Body of pancreas (tissue), 4 donors: Measurements from ENCODE around the gene ITPR2. TPM values are rescaled to one million over a fixed set of nuclear protein-coding genes. Genes with fewer than 3 reads are reported as not detected.
"Not testable (repeated sequence)": the region's sequence is repeated elsewhere in the genome, so short reads cannot be mapped to it uniquely, and the experiment has no call there.

Source experiments
- ATAC-seq: fragments of 150-250 bp; one replicate; pipeline ENCODE4 v1.9.1; 2016
- DNase-seq, 4 donors: peaks; one replicate each; pipeline ENCODE4 v3.0.0-alpha.2; 2019
- H3K27ac ChIP-seq, 4 donors: fragments of 200-600 bp; sonication (generic); 1 replicate in 3 of 4; 2 replicates in 1 of 4; pipeline versions ENCODE4 v1.5.1 to v1.6.1; 2016 to 2019; ENCODE audit warnings: mild to moderate bottlenecking in 1 of 4, mixed read lengths in 1 of 4, moderate library complexity in 1 of 4
- H3K27me3 ChIP-seq, 2 donors: fragments of 200-600 bp; sonication (generic); one replicate each; pipeline ENCODE4 v1.6.0; 2016; ENCODE audit warnings: mild to moderate bottlenecking in 1 of 2
- H3K36me3 ChIP-seq, 2 donors: fragments of 200-600 bp; sonication (generic); replicated peaks in 1 of 2; 2 replicates each; pipeline ENCODE4 v1.5.1; 2016; ENCODE audit warnings: low read depth in 2 of 2; ENCODE audit not compliant: insufficient read depth in 1 of 2
- H3K4me1 ChIP-seq: fragments of 200-600 bp; sonication (generic); one replicate; pipeline ENCODE4 v1.6.0; 2016
- H3K4me3 ChIP-seq, 2 donors: fragments of 200-600 bp; sonication (generic); 1 replicate in 1 of 2; 2 replicates in 1 of 2; pipeline ENCODE4 v1.5.1; 2016 to 2019
- H3K9me3 ChIP-seq, 3 donors: fragments of 200-600 bp; sonication (generic); 1 replicate in 2 of 3; 2 replicates in 1 of 3; pipeline ENCODE4 v1.5.1; 2016
- POLR2A ChIP-seq, 3 donors: fragments of 450-650 bp; IDR thresholded peaks; one replicate each; pipeline ENCODE4 v1.6.1; 2016; ENCODE audit warnings: antibody characterized with exemption in 3 of 3, mild to moderate bottlenecking in 2 of 3
- WGBS, 2 donors: methylation state at CpG; one replicate each; pipeline ENCODE4 v1.1.5; 2017; 5-methylcytosine and 5-hydroxymethylcytosine counted together
- intact Hi-C: fragments of 100-400 bp; cut with DNase I; formaldehyde crosslinking; loops from one replicate; pipeline ENCODE4 v1.15.1; 2023
- total RNA-seq, 2 donors: library from RNA; depleted of rRNA; stranded (reverse); fragments of >200 nt; gene quantifications; one replicate each; pipeline ENCODE4 v1.1.0, GENCODE V29; 2016
- TF ChIP-seq, protein P1 (sequence below), 7 experiments: fragments of 450-650 bp in 4 of 7; fragments of 200-600 bp in 3 of 7; sonication (generic) in 3 of 7; IDR thresholded peaks; one replicate each; pipeline ENCODE4 v1.5.1; 2016 to 2019; ENCODE audit warnings: antibody characterized with exemption in 7 of 7

Gene ITPR2
- total RNA-seq, 2 donors from 2014 or later = 37.4 to 92.9 TPM

DNA sequence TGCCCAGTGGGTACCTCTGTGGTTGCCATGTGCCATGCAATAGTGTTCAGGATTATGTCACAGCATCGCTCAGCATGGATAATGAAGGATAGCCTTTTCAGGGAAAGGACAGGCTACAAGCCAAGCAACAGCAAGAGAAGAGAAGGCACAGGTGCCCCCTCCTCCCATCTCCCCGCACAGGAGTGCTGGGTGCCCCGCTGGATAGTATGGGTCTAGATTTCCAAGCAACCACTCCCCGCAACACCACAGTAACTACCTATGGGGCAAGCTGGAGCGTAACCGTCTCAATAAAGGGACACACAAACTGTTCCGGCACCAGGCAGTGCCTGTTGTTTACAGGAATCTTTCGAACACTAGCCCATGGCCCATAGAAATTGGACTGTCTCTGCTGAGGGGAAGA is 222.2 kb downstream of the ITPR2 start:
- Histone ChIP-seq H3K27me3 (no peaks in the 10 kb centered on the region), H3K36me3 (no peaks in the 10 kb centered on the region), H3K4me3 (no peak overlapping the region), H3K4me1 (no peaks in the 10 kb centered on the region), H3K27ac (no peak overlapping the region), H3K9me3 (no peaks in the 10 kb centered on the region)
- intact Hi-C loops = no loop called here
- 94% methylated on average over 8 of the region's 8 CpGs for WGBS, 2 donors
- no peak for ATAC-seq
- TF ChIP-seq POLR2A (IDR thresholded peaks at IDR 0.05) = no peak
- no peak for DNase-seq

DNA sequence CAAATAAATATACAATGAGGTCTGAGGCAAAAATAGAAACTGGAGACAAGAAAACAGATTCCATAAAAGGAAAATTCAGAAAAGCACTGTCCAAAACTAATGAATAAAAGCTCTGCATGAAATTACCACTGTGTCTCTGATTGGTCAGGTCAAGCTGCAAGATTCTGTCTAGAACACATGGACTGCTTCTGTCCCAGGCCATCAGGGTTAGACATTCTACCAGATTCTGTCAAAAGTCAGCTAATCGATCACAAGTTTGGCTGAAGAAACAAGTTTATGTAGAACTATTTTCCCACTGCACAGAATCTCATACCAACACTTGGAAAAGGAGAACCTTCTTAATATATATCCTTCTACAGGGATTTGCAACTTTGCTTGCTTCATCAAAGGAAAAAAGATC is 223.0 kb downstream of the ITPR2 start:
- Histone ChIP-seq H3K4me3 (no peak overlapping the region), H3K9me3 (no peaks in the 10 kb centered on the region), H3K4me1 (no peaks in the 10 kb centered on the region), H3K27me3 (no peaks in the 10 kb centered on the region), H3K27ac (no peak overlapping the region), H3K36me3 (no peaks in the 10 kb centered on the region)
- DNase-seq (no peak), ATAC-seq (no peak)
- no peak for TF ChIP-seq POLR2A (IDR thresholded peaks at IDR 0.05)
- TF ChIP-seq, protein P1, sequence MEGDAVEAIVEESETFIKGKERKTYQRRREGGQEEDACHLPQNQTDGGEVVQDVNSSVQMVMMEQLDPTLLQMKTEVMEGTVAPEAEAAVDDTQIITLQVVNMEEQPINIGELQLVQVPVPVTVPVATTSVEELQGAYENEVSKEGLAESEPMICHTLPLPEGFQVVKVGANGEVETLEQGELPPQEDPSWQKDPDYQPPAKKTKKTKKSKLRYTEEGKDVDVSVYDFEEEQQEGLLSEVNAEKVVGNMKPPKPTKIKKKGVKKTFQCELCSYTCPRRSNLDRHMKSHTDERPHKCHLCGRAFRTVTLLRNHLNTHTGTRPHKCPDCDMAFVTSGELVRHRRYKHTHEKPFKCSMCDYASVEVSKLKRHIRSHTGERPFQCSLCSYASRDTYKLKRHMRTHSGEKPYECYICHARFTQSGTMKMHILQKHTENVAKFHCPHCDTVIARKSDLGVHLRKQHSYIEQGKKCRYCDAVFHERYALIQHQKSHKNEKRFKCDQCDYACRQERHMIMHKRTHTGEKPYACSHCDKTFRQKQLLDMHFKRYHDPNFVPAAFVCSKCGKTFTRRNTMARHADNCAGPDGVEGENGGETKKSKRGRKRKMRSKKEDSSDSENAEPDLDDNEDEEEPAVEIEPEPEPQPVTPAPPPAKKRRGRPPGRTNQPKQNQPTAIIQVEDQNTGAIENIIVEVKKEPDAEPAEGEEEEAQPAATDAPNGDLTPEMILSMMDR (IDR thresholded peaks at IDR 0.05) = no peak
- intact Hi-C loops = no loop called here
- 65 to 76% methylated on average over 1 of the region's 1 CpG for whole genome bisulfite sequencing, 2 donors

GRCh38 chr12:26608706-26609105 is 224.3 kb downstream of the ITPR2 start:
- no peak for ATAC-seq
- H3K4me1 ChIP-seq = no peaks in the 10 kb centered on the region
- WGBS, 2 donors = 94% methylated on average over 2 of the region's 2 CpGs
- no peaks in the 10 kb centered on the region for H3K27me3 ChIP-seq
- no peak overlapping the region for H3K27ac ChIP-seq
- intact Hi-C loops = no loop called here
- no peak overlapping the region for H3K4me3 ChIP-seq
- no peaks in the 10 kb centered on the region for H3K9me3 ChIP-seq
- no peaks in the 10 kb centered on the region for H3K36me3 ChIP-seq
- no peak for DNase-seq
- TF ChIP-seq POLR2A (IDR thresholded peaks at IDR 0.05) = no peak
- TF ChIP-seq, protein P1 (IDR thresholded peaks at IDR 0.05) = no peak

DNA sequence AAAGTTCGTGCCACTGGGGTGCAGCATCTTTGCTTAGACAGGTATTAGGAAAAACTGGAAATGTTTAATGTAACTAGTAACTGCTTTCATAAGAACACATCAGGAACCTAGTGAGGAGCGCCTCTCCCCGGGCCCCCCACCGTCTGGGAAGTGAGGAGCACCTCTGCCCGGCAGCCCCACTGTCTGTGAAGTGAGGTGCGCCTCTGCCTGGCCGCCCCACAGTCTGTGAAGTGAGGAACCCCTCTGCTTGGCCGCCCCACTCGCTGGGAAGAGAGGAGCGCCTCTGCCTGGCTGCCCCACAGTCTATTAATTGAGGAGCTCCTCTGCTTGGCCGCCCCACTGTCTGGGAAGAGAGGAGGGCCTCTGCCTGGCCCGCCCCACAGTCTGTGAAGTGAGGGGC is 224.7 kb downstream of the ITPR2 start:
- ATAC-seq (no peak), DNase-seq (no peak)
- TF ChIP-seq, protein P1 (IDR thresholded peaks at IDR 0.05) = no peak
- no peak for TF ChIP-seq POLR2A (IDR thresholded peaks at IDR 0.05)
- H3K36me3 ChIP-seq = no peaks in the 10 kb centered on the region
- H3K27ac ChIP-seq = no peak overlapping the region
- WGBS, 2 donors = 92 to 97% methylated on average over 3 to 10 of the region's 12 CpGs
- no peak overlapping the region for H3K4me3 ChIP-seq
- H3K9me3 ChIP-seq = no peaks in the 10 kb centered on the region
- H3K4me1 ChIP-seq = no peaks in the 10 kb centered on the region
- no peaks in the 10 kb centered on the region for H3K27me3 ChIP-seq
- intact Hi-C loops = no loop called here

- H3K27ac ChIP-seq = no peak overlapping the region
- H3K4me3 ChIP-seq = no peak overlapping the region
- no peak for TF ChIP-seq POLR2A (IDR thresholded peaks at IDR 0.05)
- DNase-seq (no peak), ATAC-seq (no peak)
- no peaks in the 10 kb centered on the region for H3K36me3 ChIP-seq
- H3K4me1 ChIP-seq = no peaks in the 10 kb centered on the region
- H3K27me3 ChIP-seq = no peaks in the 10 kb centered on the region
- H3K9me3 ChIP-seq = no peaks in the 10 kb centered on the region
- intact Hi-C loops = no loop called here
These were observed 226.1 kb downstream of the ITPR2 start for GRCh38 chr12:26606911-26607310.

DNA sequence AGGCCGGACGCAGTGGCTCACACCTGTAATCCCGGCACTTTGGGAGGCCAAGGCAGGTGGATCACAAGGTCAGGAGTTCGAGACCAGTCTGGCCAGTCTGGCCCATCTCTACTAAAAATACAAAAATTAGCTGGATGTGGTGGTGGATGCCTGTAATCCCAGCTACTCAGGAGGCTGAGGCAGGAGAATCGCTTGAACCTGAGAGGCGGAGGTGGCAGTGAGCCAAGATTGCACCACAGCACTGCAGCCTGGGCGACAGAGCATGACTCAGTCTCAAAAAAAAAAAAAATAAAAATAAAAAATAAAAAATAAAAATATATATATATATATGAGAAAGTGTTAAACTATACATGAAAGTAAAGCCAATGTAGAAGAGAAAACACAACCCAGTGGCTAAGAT is 228.2 kb downstream of the ITPR2 start:
- H3K9me3 ChIP-seq, DNase-seq, H3K4me3 ChIP-seq, H3K27ac ChIP-seq, H3K36me3 ChIP-seq, H3K4me1 ChIP-seq, ATAC-seq, H3K27me3 ChIP-seq, intact Hi-C loops: not testable (repeated sequence)
- WGBS, 2 donors = 92 to 97% methylated on average over 7 of the region's 7 CpGs
